Esophagus muscularis mucosa (tissue), 3 donors: ENCODE results near the gene UNC45A.

Experiments
- EP300 ChIP-seq: sonication (generic); formaldehyde crosslinking; IDR thresholded peaks from one replicate; pipeline ENCODE4 v1.6.1; 2017; ENCODE audit warnings: antibody characterized with exemption
- POLR2A ChIP-seq: fragments of 450-650 bp; IDR thresholded peaks from one replicate; pipeline ENCODE4 v1.6.1; 2017; ENCODE audit warnings: antibody characterized with exemption, moderate library complexity, mild to moderate bottlenecking, low read depth
- POLR2AphosphoS5 ChIP-seq, 2 donors: sonication (generic); formaldehyde crosslinking; IDR thresholded peaks; one replicate each; pipeline ENCODE4 v1.6.1; 2017; ENCODE audit warnings: antibody characterized with exemption in 2 of 2

DNA sequence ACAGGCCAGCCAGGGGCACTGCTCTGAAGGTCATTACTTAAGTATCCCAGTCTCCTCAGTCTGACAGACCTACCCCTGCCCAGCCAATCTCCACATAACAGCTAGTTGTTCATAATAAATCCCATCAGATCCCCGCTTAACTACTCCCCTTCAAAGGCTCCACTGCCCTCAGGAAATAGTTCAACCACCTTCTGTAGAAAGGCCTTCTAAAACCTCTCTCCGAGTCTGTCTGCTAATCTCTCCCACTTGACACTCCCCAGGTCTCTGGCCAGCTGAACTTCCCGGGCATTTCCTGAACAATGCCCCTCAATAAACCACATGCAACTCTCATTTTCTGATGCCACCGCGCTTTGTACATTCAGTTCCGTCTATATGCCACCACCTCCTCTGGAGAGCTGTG lies 53.2 kb downstream of the UNC45A start:
- TF ChIP-seq POLR2AphosphoS5 (IDR thresholded peaks at IDR 0.05) (no peak), POLR2A (no peak), EP300 (no peak)
